Stimulated activated CD4-positive, alpha-beta T cell treated with anti-CD3 and anti-CD28 coated beads, Interleukin-15, amount 100 ng/mL, for 48 hours (primary cell): ENCODE results near the gene TMPRSS7.

Experiments
- DNase-seq, 2 donors: peaks; one replicate each; pipeline ENCODE4 v3.0.0-alpha.2; 2020; ENCODE audit warnings: low read depth in 2 of 2

Gene TMPRSS7

GRCh38 chr3:112061152-112061551, 26.6 kb downstream of the TMPRSS7 start:
- DNase-seq: no peak

- DNase-seq: peak; percentile 47 to 57
These were observed 38.0 kb downstream of the TMPRSS7 start for GRCh38 chr3:112072387-112073060.

- DNase-seq: no peak
These were observed 39.5 kb downstream of the TMPRSS7 start for GRCh38 chr3:112074006-112074405.

- DNase-seq: peak in 1 of 2 donors; percentile 19
These were observed 40.3 kb downstream of the TMPRSS7 start for GRCh38 chr3:112074616-112075497.

- DNase-seq: no peak
These were observed 43.9 kb downstream of the TMPRSS7 start for GRCh38 chr3:112078125-112079083.

GRCh38 chr3:112083239-112083638, 48.7 kb downstream of the TMPRSS7 start:
- no peak for DNase-seq

- no peak for DNase-seq
These were observed 50.6 kb downstream of the TMPRSS7 start for GRCh38 chr3:112084980-112085705.

GRCh38 chr3:112085735-112086075, 51.2 kb downstream of the TMPRSS7 start:
- DNase-seq: no peak

GRCh38 chr3:112086076-112086854, 51.7 kb downstream of the TMPRSS7 start, which contains the start of gene C3orf52:
Gene C3orf52 (plus strand): TSS chr3:112086389. CDS start chr3:112086408, 19 bp downstream.
- peak; percentile 19 to 51 for DNase-seq

- no peak for DNase-seq
These were observed 52.5 kb downstream of the TMPRSS7 start for GRCh38 chr3:112086875-112087524.

- DNase-seq: no peak
These were observed 53.2 kb downstream of the TMPRSS7 start for GRCh38 chr3:112087746-112088145.

GRCh38 chr3:112088944-112089343, 54.4 kb downstream of the TMPRSS7 start:
- DNase-seq: no peak

GRCh38 chr3:112089956-112090886, 55.7 kb downstream of the TMPRSS7 start:
- DNase-seq: no peak

GRCh38 chr3:112090887-112091586, 56.5 kb downstream of the TMPRSS7 start:
- DNase-seq: no peak

GRCh38 chr3:112092496-112093179, 58.1 kb downstream of the TMPRSS7 start:
- no peak for DNase-seq

GRCh38 chr3:112093180-112093522, 58.6 kb downstream of the TMPRSS7 start:
- DNase-seq: no peak

GRCh38 chr3:112095731-112096130, 61.2 kb downstream of the TMPRSS7 start:
- DNase-seq: no peak

- no peak for DNase-seq
These were observed 61.6 kb downstream of the TMPRSS7 start for GRCh38 chr3:112096176-112096575.
